Panc1 (cell line): Measurements from ENCODE around the gene IQSEC1. TPM values are rescaled to one million over a fixed set of nuclear protein-coding genes. Genes with fewer than 3 reads are reported as not detected.

Experiments
- ATAC-seq: fragments of 200-7000 bp; cut with Tn5 transposase; 2 replicates; pipeline ENCODE4 v1.9.1; 2020; ENCODE audit warnings: mild to moderate bottlenecking, moderate library complexity
- BruUV-seq: library from RNA; stranded (reverse); fragments of 400-500 nt; replicated peaks from 2 replicates; lab custom pipeline; 2021; lab: Mats Ljungman, UMichigan
- CTCF ChIA-PET: fragments of 300-600 bp; sonication (Branson Sonifier 250); formaldehyde crosslinking; loops from one replicate; lab custom pipeline; 2022; ENCODE audit warnings: antibody characterized with exemption; lab: Charles Lee
- POLR2A ChIA-PET: fragments of 300-600 bp; sonication (Branson Sonifier 250); formaldehyde crosslinking; loops from one replicate; lab custom pipeline; 2022; ENCODE audit warnings: antibody characterized with exemption; lab: Charles Lee
- DNase-seq: peaks from one replicate; pipeline ENCODE4 v3.0.0-alpha.2; 2010; ENCODE audit warnings: low read depth, low spot score
- H3K27ac ChIP-seq: 2 replicates; pipeline ENCODE4 v1.5.1; 2011; ENCODE audit warnings: mild to moderate bottlenecking, low read length, inconsistent platforms
- H3K27me3 ChIP-seq: fragments of 200-500 bp; sonication (Bioruptor generic); 2 replicates; pipeline ENCODE4 v1.6.0; 2014; ENCODE audit warnings: low read length, inconsistent platforms; ENCODE audit not compliant: control insufficient read depth, insufficient read depth
- H3K36me3 ChIP-seq: fragments of 200-500 bp; sonication (Bioruptor generic); 2 replicates; pipeline ENCODE4 v1.5.1; 2014; ENCODE audit warnings: inconsistent platforms, mild to moderate bottlenecking, low read length, moderate library complexity; ENCODE audit not compliant: control insufficient read depth, insufficient read depth
- H3K4me1 ChIP-seq: 2 replicates; pipeline ENCODE4 v1.5.1; 2011; ENCODE audit warnings: inconsistent platforms, mild to moderate bottlenecking, low read length, moderate library complexity; ENCODE audit not compliant: control insufficient read depth, insufficient read depth
- H3K4me3 ChIP-seq, 2 experiments: 2 replicates each; pipeline ENCODE4 v1.5.1; 2011 to 2012; ENCODE audit warnings: low read depth in 2 of 2, low read length in 2 of 2, mild to moderate bottlenecking in 2 of 2, inconsistent platforms in 1 of 2, moderate library complexity in 1 of 2
- H3K9me3 ChIP-seq: fragments of 200-500 bp; sonication (Bioruptor generic); 2 replicates; pipeline ENCODE4 v1.5.1; 2014; ENCODE audit warnings: low read depth, mild to moderate bottlenecking, inconsistent platforms, low read length, moderate library complexity; ENCODE audit not compliant: control insufficient read depth, insufficient read depth
- CTCF ChIP-seq: fragments of 450-650 bp; IDR thresholded peaks from 2 replicates; pipeline ENCODE4 v1.5.1; 2017; ENCODE audit warnings: mild to moderate bottlenecking
- POLR2AphosphoS5 ChIP-seq: IDR thresholded peaks from 2 replicates; pipeline ENCODE4 v1.6.1; 2012; ENCODE audit warnings: mild to moderate bottlenecking, low read depth, low read length, moderate library complexity
- REST ChIP-seq, 2 experiments: IDR thresholded peaks; 2 replicates each; pipeline ENCODE4 v1.6.1; 2011 to 2012; ENCODE audit warnings: low read depth in 2 of 2, control low read depth in 1 of 2, low read length in 1 of 2, mild to moderate bottlenecking in 1 of 2, moderate library complexity in 1 of 2; ENCODE audit not compliant: insufficient read depth in 1 of 2
- SIN3A ChIP-seq: IDR thresholded peaks from 2 replicates; pipeline ENCODE4 v1.6.1; 2012; ENCODE audit warnings: low read depth, mild to moderate bottlenecking, low read length, moderate library complexity, borderline replicate concordance; ENCODE audit not compliant: insufficient read depth
- TCF7L2 ChIP-seq: IDR thresholded peaks from 2 replicates; pipeline ENCODE4 v1.6.1; 2011; ENCODE audit warnings: mild to moderate bottlenecking, low read depth, low read length, inconsistent platforms
- in situ Hi-C: cut with HindIII; loops from 2 replicates; pipeline ENCODE4 v1.10.0; 2016; ENCODE audit warnings: low sequenced_read_pairs, low pct_unique_long_range_greater_than_20kb
- intact Hi-C: fragments of 100-400 bp; cut with micrococcal nuclease; formaldehyde crosslinking; loops from one replicate; pipeline ENCODE4 v1.10.0; 2022; ENCODE audit not compliant: unreplicated experiment
- total RNA-seq: library from RNA; stranded (reverse); gene quantifications from one replicate; pipeline ENCODE4 v1.2.1, GENCODE V29; 2021; ENCODE audit not compliant: unreplicated experiment

Gene IQSEC1
- total RNA-seq, 1 experiment from 2014 or later = 28.4 TPM

GRCh38 chr3:13052191-13052820 lies 20.9 kb downstream of the IQSEC1 start:
- Histone ChIP-seq H3K4me1 (no peaks in the 10 kb centered on the region), H3K9me3 (no peaks in the 10 kb centered on the region), H3K27me3 (no peaks in the 10 kb centered on the region), H3K27ac (no peak overlapping the region), H3K36me3 (no peaks in the 10 kb centered on the region), H3K4me3 (no peak overlapping the region)
- DNase-seq (no peak), ATAC-seq (no peak)
- POLR2A ChIA-PET = no interaction called here
- no TSS peak for BruUV-seq
- no peak for TF ChIP-seq TCF7L2
- TF ChIP-seq POLR2AphosphoS5 = no peak
- TF ChIP-seq REST (IDR thresholded peaks at IDR 0.05; ENCODE audit: insufficient read depth in 1 of 2, low read depth in 2 of 2, low read length in 1 of 2) = no peak
- no peak for TF ChIP-seq CTCF
- no peak for TF ChIP-seq SIN3A
- intact Hi-C loops = no loop called here
- CTCF ChIA-PET = no interaction called here
- in situ Hi-C loops = no loop called here

- Histone ChIP-seq H3K36me3 (no peaks in the 10 kb centered on the region), H3K9me3 (no peaks in the 10 kb centered on the region), H3K4me3 (no peak overlapping the region), H3K27me3 (no peaks in the 10 kb centered on the region), H3K27ac (no peak overlapping the region), H3K4me1 (no peaks in the 10 kb centered on the region)
- CTCF ChIA-PET = no interaction called here
- intact Hi-C loops (no loop called here), in situ Hi-C loops (no loop called here)
- DNase-seq = no peak
- ATAC-seq = no peak
- POLR2A ChIA-PET = no interaction called here
- TF ChIP-seq CTCF (no peak), REST (IDR thresholded peaks at IDR 0.05; ENCODE audit: insufficient read depth in 1 of 2, low read depth in 2 of 2, low read length in 1 of 2) (no peak), SIN3A (no peak), TCF7L2 (no peak), POLR2AphosphoS5 (no peak)
- BruUV-seq = no TSS peak
Observed at GRCh38 chr3:13051581-13051980, 21.6 kb downstream of the IQSEC1 start.
